Measurements from ENCODE around the gene DPYSL3.

DPYSL3 gene

GRCh38 chr5:147398860-147399259, 111.0 kb downstream of the DPYSL3 start:
- no peak overlapping the region for H2AFZ ChIP-seq (ENCODE audit: low read depth, low read length, severe bottlenecking)
- no peaks in the 10 kb centered on the region for H3K36me3 ChIP-seq (ENCODE audit: low read length)
- H3K27ac ChIP-seq (ENCODE audit: low read depth, low read length): no peak overlapping the region
- H3K4me2 ChIP-seq (ENCODE audit: low read depth, low read length, poor library complexity, severe bottlenecking): no peak overlapping the region
- H3K9me3 ChIP-seq (ENCODE audit: insufficient read depth, low read length): no peaks in the 10 kb centered on the region
- no peak overlapping the region for H3K4me3 ChIP-seq (ENCODE audit: insufficient read depth, low read length, poor library complexity, severe bottlenecking)
- no peaks in the 10 kb centered on the region for H3K27me3 ChIP-seq (ENCODE audit: low read length)
- H3F3A ChIP-seq (ENCODE audit: insufficient read depth): no peaks in the 10 kb centered on the region
- H4K20me1 ChIP-seq (ENCODE audit: low read depth, low read length): no peaks in the 10 kb centered on the region
- no peaks in the 10 kb centered on the region for H3K79me2 ChIP-seq (ENCODE audit: insufficient read depth, low read length)
- no peak for TF ChIP-seq CTCF (IDR thresholded peaks at IDR 0.05; ENCODE audit: insufficient read depth, low read length, poor library complexity, severe bottlenecking)
- TF ChIP-seq EZH2phosphoT487 (conservative IDR thresholded peaks at IDR 0.05; ENCODE audit: low read length): no peak
- H3K9me2 ChIP-seq (replicated peaks; ENCODE audit: insufficient read depth, low read length): no peaks in the 10 kb centered on the region
- H3K9ac ChIP-seq (ENCODE audit: low read length): no peak overlapping the region

DNA sequence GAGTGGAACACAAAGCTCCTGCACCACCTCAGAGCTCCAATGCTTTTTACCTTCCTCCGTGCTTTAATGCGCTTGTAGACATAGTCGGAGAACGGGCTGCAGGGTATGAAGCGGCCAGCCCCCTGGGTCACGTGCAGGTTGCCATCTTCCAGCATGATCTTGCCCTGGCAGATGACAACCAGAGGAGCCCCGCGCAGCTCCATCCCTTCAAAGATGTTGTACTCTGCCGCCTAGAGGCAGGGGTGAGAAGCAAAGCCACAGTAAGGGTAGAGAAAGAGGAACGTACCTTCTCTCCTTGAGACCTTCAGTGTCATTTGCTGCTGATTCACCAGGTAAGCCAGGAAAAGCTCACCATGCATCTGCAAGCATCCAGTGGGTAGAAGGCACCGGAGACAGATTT, 112.3 kb downstream of the DPYSL3 start:
- no peak for TF ChIP-seq CTCF (IDR thresholded peaks at IDR 0.05; ENCODE audit: insufficient read depth, low read length, poor library complexity, severe bottlenecking)
- TF ChIP-seq EZH2phosphoT487 (conservative IDR thresholded peaks at IDR 0.05; ENCODE audit: low read length): no peak
- Histone ChIP-seq H3F3A (ENCODE audit: insufficient read depth) (no peaks in the 10 kb centered on the region), H4K20me1 (ENCODE audit: low read depth, low read length) (no peaks in the 10 kb centered on the region)

DNA sequence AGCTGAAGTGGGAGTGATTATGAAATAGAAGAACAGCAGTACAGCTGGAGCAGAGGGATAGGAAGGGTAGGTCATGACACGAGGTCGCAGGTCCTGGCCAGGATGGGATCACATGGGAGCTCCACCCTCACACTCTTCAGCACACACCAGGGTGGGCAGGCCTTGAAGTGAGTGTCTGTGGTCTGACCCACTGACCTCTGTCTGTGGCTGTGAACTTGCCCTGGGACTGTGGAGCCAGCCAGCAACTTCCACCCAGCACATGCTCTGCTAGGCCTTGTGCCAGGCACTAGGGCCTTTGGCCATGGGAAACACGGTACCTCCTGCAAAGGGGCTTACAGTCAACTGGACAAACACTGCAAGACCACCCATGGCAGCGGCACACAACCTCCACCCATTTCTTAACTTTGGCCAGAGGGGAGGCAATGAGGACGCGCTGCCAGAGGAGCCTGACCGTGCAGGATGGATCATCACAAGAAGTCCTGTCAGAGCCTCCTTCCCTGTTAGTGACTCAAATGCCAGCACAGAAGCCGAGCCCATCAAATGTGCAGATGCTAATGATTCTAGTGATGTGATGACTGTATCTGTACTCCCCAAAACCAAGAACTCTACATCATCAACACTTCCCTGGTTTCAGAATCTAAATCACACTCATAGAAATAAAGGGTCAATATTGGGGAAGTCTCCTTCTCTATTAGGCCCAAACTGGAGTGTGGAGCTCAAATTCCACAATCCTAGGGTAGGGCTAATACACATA, 113.6 kb downstream of the DPYSL3 start:
- H3K4me3 ChIP-seq (ENCODE audit: insufficient read depth, low read length, poor library complexity, severe bottlenecking): no peak overlapping the region
- H3K27ac ChIP-seq (ENCODE audit: low read depth, low read length): no peak overlapping the region
- no peak for TF ChIP-seq EZH2phosphoT487 (conservative IDR thresholded peaks at IDR 0.05; ENCODE audit: low read length)
- TF ChIP-seq CTCF (IDR thresholded peaks at IDR 0.05; ENCODE audit: insufficient read depth, low read length, poor library complexity, severe bottlenecking): no peak
- no peaks in the 10 kb centered on the region for H3K36me3 ChIP-seq (ENCODE audit: low read length)
- H3F3A ChIP-seq (ENCODE audit: insufficient read depth): no peaks in the 10 kb centered on the region
- no peaks in the 10 kb centered on the region for H3K9me3 ChIP-seq (ENCODE audit: insufficient read depth, low read length)
- H3K9ac ChIP-seq (ENCODE audit: low read length): no peak overlapping the region
- H4K20me1 ChIP-seq (ENCODE audit: low read depth, low read length): no peaks in the 10 kb centered on the region
- no peak overlapping the region for H2AFZ ChIP-seq (ENCODE audit: low read depth, low read length, severe bottlenecking)
- no peaks in the 10 kb centered on the region for H3K9me2 ChIP-seq (replicated peaks; ENCODE audit: insufficient read depth, low read length)
- no peaks in the 10 kb centered on the region for H3K27me3 ChIP-seq (ENCODE audit: low read length)
- H3K4me2 ChIP-seq (ENCODE audit: low read depth, low read length, poor library complexity, severe bottlenecking): no peak overlapping the region
- H3K79me2 ChIP-seq (ENCODE audit: insufficient read depth, low read length): no peaks in the 10 kb centered on the region

More for the DNA sequence above, 112.3 kb downstream of the DPYSL3 start:
- H3K9me2 ChIP-seq (replicated peaks; ENCODE audit: insufficient read depth, low read length): no peaks in the 10 kb centered on the region
- no peaks in the 10 kb centered on the region for H3K79me2 ChIP-seq (ENCODE audit: insufficient read depth, low read length)
- no peak overlapping the region for H3K4me3 ChIP-seq (ENCODE audit: insufficient read depth, low read length, poor library complexity, severe bottlenecking)
- no peaks in the 10 kb centered on the region for H3K27me3 ChIP-seq (ENCODE audit: low read length)
- no peaks in the 10 kb centered on the region for H3K9me3 ChIP-seq (ENCODE audit: insufficient read depth, low read length)
- H3K36me3 ChIP-seq (ENCODE audit: low read length): no peaks in the 10 kb centered on the region
- H3K4me2 ChIP-seq (ENCODE audit: low read depth, low read length, poor library complexity, severe bottlenecking): no peak overlapping the region
- no peak overlapping the region for H3K9ac ChIP-seq (ENCODE audit: low read length)
- H3K27ac ChIP-seq (ENCODE audit: low read depth, low read length): no peak overlapping the region
- no peak overlapping the region for H2AFZ ChIP-seq (ENCODE audit: low read depth, low read length, severe bottlenecking)

All from SU-DHL-6 (cell line).